Ecto neural progenitor cell (in vitro differentiated cells): ENCODE measurements around the gene NACAD.
"Not testable (repeated sequence)": the region's sequence is repeated elsewhere in the genome, so short reads cannot be mapped to it uniquely, and the experiment has no call there.

ENCODE experiments used
- DNase-seq: peaks from one replicate; pipeline ENCODE4 v3.0.0-alpha.2; 2018; ENCODE audit warnings: low spot score

Gene NACAD

DNA sequence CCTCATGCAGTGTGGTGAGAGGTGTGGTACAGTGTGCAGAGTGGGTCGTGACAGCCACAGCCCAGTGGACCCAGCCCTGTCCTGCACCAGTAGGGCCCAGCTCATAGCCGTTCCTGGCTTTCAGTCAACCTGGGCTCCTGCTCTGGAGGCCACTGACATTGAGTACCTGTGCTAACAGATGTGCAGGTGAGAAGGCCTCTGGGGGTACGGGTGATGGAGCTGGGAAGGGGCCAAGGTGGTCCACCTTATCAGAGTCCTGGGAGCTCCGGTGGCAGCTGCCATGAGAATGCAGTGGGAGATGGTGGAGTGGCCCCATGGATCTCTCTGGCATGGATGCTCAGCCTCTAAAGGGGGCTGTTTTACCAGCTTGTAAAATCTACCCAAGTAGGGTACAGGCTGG is 28.8 kb upstream of the NACAD start:
- DNase-seq: no peak

DNA sequence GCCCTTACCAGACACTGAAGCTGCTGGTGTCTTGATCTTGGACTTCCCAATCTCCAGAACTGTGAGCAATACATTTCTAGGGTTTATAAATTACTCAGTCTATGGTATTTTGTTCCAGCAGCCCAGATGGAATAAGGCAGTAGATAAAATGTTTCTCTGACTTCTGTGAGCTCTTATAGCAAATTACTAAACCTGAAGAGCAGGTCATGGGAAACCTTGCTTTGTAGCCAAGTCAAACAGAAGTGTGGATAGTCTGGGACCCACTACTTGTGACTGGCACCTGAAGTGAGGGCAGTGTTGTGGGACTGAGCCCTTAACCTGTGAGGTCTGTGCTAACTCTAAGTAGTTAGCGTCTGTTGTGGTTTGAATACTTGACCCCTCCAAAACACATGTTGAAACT is 27.3 kb upstream of the NACAD start:
- DNase-seq: no peak

DNA sequence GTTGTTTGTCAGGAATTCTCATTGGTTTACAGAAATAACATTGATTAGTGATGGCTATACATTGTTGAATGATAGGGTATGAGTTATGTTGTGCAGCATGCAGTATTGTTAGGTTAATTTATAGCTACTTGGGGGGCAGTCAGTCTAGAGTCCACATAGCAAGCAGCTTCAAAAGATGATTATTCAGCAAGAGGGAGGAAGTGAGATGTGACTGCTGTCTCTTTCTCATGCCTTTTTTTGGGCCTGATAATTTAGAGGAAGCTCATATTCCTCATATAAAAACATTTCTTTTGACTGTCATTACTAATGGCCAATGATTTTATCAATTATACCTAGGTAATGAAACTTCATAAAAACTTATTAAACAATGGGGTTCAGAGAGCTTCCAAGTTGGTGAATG is 26.2 kb upstream of the NACAD start:
- no peak for DNase-seq

DNA sequence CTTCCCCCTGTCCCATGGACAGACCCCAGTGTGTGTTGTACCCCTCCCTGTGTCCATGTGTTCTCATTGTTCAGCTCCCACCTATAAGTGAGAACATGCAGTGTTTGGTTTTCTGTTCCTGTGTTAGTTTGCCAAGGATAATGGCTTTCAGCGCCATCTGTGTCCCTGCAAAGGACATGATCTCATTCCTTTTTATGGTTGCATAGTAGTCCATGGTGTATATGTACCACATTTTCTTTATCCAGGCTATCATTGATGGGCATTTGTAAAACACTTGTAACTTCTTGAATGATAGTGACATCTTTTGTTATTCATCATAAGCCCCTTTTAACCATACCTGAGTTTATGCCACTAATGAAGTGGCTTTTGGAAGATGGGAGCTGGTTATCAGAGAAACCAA is 25.5 kb upstream of the NACAD start:
- DNase-seq: not testable (repeated sequence)

DNA sequence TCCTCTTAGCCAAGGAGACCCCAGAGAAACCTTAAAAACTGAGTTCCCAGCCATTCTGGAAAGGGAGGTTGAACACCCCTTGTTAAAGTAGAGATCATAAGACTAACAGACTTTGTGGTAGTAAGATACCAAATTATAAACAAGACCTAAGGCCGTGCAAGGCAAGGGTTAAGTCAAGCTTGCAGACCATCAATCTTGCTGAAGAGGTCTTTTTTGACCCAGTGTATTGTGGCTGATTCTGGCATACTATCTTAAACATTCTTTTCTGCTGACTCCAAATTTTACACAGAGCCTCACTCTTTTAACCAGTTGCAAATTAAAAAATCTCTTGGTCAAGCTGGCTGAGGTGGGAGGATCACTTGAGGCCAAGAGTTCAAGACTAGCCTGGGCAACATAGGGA is 23.9 kb upstream of the NACAD start:
- DNase-seq: no peak

DNA sequence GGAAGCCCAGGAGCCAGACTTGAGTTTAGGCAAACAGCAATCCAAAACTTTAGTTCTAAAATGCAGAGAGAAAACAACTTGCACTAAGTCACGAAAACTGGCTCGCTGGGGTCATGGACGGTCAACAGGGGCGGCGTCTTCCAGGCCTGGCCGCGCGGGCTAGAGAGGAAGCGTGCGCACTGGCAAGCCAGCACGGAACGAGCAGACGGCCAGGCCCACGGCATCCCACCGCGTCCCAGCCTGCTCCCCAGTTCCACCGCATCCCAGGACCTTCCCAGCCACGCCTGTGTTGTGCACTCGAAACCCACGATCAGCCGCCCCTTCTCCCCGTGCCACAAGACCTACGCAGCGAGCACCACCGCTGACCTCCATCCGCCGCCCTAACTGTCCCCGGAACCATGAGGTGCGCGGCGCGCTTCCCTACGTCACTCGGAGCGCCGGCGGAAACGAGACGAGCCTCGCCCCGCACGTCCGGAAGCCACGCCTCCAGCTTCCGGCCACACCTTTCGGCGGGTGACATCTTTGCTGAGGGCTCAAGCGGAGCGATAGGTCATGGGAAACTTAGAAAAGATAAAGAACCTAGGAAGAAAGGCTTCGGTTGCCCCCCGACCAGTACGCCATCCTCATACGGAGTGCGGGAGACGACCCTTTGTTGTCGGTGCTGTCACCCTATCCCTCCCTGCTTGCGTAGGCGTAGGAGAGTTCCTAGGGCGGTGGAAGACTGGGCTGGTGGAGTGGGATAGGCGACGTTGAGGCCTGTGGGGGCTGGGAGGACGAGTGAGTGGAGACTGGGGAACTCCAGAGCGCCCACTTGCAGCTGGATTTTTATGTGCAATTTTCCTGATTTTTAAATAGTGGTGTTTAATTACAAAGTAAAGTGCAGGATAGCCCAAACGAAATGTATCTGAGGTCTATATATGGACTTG is 22.8 kb upstream of the NACAD start, which contains the start of gene TBRG4:
TSS of gene TBRG4 (minus strand) at position 400 of the 926 bp plus-strand sequence. CDS start 2,460 bp downstream, outside the sequence.
- DNase-seq: peak; percentile 95

DNA sequence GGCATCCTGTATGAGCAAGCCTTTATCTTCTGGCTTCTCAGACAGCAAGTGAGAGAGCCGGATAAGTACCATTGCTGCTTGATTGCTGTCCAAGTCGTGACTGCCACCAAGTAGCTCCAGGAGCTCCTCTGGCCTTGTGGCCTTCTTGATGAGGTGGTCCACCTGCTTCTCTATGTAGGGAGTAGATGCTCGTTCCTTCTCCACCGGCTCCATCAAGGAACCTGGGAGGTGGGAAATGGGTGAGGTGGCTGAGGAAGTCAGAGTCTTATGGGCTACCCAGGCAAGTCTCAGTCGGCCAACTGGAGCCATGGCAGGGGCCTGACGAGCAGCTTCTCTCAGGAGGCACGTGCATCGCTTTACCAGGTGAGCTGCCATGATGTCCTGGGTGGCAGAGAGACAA is 20.1 kb upstream of the NACAD start:
- peak; percentile 31 for DNase-seq

DNA sequence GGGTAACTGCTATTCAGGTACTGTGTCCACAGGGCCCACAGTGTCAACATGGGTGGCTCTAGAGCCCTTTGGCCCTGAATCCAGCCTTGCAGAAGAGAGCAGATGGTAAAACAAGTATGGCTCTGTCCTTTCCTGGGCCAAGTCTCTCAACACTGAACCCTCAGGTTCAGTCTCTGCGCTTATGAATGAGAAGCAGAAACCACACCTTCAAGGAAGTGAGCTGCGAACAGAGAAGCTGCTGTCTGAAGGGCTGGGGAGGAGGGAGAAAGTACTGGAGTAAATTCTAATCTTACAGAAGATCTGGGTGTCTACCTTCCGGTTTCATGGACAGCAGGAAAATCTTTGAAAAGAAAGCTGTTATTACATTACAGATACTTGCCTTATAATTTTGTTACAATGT is 18.6 kb upstream of the NACAD start:
- DNase-seq: no peak

DNA sequence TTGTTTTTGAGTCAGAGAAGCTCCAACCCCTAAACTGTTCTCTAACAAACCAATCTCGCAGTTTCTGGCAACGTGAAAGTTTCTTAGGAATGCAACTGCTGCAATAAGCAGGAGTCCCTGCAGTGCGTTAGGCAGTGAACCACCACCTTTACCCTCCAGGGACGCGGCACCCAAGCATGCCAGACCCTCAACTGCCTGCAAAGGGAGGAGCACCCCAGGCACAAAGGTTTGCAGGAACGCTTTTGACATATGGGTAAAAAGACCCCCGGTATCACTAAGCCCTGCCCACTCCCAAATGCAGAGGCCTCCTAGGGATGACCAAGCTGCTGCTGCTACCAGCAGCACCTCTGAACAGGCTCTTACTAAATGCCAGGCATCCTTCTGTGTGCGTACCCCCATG is 18.1 kb upstream of the NACAD start:
- no peak for DNase-seq

DNA sequence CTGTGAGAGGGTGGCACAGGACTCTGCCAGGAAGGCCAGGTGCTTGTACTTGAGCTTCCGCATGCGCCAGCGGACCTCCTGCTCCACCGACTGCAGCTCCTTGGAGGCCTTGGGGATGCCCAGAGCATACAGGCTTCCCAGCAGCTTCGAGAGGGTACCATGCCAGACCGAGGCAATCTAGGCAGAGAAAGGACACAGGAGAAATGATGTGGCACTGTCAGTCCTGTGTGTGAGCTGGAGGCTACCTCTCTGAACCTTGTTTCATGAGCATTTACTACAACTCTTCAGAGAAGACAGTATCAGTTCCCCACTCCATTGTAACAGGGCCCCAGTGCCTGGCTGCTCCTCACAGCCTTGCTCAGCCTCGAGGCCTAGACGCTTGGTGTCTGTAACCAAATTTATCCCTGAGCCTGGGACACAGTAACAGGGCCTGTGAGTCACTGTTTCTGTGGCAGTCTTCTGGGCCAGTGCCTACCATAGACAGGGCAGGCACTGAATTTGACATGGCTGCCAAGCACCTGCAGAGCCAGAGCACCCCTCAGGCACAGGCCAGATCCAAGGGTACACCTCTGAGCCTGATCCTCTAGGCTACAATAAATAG is 16.9 kb upstream of the NACAD start:
- DNase-seq: peak; percentile 17

DNA sequence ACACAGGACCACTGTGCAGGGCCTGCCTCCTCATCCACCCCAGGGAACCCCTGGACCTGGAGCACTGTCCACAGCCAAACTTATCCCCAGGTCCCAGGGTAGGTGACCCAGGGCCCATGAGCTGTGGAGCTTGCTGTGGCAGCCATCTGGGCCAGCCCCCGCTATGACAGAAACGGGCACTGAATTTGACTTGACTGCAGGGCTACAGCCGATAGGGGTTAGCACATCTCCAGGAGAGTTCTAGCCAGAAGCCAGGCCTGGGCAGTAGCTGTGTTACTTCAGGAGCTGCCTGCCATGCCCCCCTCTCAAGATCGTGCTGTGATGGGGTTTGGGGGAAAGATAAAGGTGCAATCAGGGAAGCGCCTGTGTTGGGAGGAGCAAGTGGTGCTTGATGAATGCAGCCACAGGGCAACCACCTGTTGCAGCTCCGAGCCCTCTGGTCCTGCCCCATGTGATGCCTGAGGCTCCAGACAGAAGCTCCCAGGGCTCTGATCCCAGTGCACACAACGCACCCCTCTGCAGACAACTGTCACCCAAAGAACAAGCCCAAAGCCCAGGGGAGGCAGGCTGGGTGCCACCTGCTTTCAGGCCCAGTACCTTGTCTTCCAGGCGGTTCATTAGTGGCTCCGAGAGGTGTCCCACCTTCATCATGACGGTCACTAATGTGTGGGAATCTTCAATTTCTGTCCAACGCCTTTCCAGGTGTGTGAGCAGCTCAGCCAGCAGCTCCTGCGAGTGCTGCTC is 16.2 kb upstream of the NACAD start:
- DNase-seq: no peak

DNA sequence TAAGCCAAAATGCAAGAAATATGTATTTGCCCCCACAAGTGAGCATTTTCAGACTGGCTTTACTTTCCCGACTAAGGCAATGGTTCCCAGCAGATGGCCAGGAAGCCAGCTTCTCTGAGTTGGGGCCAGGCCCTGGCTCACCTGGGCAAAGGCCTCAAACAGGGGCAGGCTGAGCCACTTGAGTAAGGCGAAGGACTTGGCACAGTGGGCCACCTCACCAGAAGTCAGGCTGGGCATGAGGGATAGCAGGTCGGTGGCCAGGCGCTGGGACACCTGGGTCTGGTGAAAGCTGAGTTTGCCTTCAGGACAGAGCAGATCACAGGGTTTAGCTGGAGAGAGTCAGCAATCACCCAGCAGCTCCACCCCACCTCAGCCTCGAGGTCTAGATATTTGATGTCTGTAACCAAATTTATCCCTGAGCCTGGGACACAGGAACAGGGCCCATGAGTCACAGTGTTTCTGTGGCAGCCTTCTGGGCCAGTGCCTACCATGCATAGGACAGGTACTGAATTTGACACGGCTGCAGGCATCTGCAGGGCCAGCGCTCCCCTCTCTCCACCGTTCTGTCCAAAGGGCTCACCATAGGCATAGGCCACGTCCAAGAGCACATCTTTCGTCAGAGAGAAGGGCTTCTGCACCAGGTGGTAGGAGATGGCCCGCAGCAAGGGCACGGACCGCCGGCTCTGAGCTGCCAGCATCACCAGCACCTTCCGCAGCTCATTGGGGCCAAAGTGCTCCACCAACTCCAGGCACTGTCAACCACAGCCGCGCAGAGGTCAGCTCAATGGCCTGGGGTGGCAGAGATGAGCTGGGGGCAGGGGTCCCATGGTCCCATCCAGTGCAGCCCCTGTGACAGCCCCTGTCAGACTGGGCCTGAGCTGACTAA is 15.4 kb upstream of the NACAD start:
- DNase-seq: peak; percentile 36

DNA sequence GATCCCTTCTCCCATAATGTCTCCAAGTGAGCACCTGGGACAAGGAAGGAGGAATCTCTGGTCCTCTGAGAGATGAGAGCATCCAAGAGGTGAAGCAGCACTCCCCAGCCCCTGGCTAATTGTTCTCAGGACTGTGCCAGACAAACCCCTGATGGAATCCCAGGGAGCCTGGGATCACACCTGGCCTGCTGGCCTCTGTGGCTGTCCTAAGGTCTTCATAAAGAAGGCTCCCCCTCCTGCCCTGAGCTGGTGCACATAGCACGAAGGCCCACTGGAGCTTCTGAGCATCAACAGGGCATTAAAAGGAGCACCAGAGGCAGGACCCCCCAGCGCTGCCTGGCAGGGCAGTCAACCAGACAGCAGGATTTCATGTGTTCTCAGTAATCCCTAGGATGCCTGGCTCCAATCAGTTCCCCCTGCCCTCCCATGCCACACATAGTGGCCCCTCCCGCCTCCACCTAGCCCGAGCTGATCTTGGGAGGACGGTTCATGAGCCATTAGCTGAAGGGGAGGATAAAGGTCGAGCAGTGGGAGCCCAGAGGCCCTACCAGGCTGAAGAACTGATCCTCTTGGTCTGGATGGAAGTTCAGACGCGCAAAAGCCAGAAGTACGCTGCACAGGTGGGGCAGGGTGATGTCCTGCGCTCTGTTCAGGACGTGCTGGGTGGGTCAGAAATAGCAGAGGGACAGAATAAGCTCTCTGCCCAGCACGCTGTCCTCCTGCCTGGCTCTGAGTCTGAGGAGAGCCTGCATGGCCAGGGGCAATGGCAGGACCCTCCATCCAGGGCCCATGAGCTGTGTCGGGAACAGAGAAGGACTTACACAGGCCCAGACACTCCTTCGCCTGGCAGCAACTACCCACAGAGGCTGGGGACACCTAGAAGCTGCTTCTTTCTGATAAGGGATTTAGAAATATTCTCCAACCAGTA is 14.3 kb upstream of the NACAD start:
- DNase-seq: peak; percentile 27

DNA sequence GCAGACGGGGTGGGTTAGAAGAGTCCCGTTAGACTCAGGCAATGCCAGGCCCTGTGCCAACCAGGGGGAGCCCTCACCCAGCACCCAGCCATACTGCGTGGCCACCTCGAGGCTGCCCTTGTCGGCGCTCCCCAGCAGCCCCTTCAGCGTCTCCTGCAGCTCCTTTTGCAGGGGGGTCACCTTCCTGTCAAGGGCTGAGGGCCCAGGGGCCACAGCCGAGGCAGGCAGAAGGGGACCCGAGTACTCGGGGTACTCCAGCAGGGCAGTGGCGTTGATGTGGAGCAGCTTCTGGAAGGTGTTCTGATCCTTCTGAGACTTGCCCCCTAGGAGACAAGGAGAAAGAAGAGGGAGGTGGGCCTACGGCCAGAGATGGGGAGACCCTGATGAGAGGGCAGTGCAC is 13.0 kb upstream of the NACAD start:
- no peak for DNase-seq

DNA sequence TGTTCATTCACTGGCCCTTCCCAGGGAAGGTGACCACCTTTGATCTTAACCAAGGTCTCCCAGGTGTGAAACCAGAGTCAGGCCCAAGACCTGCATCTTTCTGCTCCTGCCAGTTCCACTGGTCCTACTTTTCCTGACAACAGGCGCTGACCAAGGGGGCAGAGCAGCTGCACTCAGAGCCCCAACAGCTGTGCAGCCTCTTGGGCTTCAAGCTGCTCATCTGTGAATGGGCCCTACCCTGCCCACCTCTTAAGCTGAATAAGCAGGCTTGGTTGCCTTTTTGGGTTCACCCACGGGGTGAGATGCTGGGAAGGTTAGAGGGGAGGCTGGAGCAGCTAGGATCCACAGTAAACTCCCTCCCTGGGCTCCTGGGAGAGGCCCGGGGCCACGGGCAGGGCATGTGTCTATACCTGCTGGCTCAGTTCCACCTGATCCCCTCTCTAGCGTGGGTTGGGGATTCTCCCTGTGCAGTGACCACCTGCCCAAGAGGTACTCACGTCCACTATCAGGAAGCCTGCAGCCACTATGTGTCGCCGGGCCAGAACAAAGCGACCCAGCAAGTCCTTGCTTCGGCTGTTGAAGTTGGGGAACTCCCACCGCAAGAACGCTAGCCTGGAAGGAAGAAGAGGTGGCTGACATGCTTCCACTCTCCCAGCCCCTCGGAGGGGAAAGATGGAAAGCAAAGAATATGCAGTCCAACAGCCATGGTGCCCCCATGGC is 12.2 kb upstream of the NACAD start:
- DNase-seq: no peak

DNA sequence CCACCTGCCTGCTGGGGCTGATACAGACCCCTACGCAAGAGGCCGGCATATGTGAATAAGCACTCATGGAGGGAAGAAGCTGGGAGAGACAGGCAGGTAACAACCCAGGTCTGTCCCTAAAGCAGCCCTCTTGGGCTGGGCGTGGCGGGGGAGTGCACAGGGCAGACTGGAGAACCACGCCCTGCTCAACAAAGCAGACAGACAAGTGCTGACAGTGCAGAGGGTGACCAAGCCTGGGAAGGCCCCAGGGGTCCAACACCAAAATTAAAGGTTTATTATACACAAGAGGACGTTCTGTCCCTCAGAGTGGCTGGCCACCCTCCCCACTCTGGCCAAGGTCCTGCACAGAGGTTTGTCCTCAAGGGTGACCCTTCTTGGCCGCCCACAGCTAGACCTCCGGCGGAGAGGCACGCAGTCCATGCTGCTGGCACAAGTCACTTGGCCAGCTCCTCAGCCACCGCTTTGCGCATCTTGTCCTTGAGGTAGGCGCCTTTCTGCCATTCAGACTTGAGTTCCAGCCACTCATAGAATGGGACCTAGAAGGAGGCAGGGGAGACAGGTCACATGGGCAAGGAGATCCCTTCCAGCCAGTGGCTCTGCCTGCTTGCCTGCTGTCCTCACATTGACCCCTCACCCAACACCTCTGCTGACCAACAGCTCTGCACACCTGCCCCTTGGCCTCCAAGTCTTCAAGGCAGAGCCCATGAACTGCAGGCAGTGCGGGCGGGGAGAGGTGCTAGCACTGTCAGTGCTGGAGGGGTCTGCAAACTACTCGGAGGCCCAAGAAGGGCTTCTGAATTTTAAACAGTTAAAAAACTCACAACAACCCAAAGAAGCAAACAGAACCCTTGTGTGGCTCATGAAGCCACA is 11.4 kb upstream of the NACAD start:
- no peak for DNase-seq

DNA sequence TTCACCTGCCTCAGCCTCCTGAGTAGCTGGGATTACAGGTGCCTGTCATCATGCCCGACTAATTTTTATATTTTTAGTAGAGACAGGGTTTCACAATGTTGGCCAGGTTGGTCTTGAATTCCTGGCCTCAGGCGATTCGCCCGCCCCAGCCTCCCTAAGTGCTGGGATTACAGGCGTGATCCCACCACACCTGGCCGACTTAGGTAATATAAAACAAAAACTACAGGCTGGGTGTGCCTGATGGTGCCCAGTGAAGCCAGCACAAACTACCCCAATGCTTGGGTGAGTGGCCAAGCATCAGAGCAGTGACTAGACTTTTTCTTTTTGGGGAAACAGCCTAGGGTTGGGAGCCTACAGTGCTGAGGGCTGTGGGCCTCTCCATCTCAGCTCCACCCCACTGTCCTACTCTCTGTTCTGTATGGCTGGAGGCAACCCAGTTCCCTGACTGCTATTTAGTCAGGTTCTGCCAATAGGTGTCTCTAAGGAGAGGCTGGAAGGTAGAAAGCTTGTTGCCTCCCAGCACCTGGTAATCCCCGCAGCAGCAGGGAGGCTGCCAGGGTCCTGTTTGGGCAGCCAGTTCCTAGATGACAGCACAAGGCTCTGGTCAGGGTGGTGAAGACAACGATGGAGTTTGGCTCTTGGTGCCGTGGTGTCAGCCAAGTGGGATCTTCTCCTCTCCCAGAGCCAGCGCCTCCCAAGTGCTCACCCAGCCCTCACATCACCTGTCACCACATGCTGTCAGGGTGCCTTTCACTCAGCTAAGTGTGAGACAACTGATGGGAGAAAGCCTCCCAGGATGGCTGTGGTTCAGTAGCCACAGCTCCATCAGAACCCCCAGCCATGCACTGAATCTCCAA is 10.4 kb upstream of the NACAD start:
- DNase-seq: no peak

DNA sequence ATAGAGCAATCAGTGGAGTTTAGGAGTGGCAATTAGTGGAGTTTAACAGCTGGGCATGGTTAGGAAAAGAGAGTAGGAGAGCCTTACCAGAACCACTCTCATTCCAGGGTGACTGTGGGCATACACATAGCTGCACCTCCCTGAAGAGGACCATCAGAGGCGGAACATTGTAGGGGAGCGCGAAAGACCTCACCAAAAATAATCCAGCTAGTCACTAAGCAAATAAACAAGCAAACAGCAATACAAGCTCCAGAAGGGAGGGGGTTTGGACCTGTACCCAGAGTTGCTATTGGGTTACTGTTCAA is 4.1 kb upstream of the NACAD start:
- DNase-seq: no peak
